HG03095 (cell line): ENCODE results near the gene C1QTNF5.
A peak's percentile ranks its signal among the peaks of the same experiment; 100 is the strongest.

Experiments
- ATAC-seq: cut with Tn5 transposase; IDR thresholded peaks from one replicate; pipeline ENCODE4 v1.9.1; 2021; ENCODE audit warnings: moderate library complexity; ENCODE audit not compliant: unreplicated experiment

The C1QTNF5 gene

DNA sequence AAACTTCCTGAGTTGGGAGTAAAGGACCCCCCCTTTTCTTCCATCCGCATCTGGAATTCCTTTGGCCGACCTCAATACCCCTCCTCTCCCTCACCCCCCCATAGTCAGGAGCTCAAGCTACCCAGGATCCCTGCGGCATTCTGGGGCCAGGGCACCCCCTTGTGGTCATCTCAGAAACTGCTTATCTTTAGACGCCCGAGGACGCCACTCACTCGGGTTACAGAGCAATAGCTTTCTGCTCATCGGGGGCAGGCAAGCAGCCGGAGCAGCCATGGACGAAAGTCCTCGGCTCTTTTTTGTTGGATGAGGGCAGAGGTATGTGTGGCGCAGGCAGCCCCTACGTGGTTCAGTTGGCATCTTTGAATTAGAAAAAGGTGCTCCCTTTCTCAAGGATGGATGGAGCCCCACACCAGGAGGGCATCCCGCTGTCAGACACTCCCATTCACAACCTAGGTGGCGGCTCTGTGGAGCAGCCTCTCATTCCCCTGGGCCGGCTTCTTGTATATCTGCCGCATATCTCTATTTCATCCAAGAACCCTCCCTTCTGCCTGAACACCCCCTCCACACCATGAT is 2.3 kb downstream of the C1QTNF5 start:
- ATAC-seq: no peak

DNA sequence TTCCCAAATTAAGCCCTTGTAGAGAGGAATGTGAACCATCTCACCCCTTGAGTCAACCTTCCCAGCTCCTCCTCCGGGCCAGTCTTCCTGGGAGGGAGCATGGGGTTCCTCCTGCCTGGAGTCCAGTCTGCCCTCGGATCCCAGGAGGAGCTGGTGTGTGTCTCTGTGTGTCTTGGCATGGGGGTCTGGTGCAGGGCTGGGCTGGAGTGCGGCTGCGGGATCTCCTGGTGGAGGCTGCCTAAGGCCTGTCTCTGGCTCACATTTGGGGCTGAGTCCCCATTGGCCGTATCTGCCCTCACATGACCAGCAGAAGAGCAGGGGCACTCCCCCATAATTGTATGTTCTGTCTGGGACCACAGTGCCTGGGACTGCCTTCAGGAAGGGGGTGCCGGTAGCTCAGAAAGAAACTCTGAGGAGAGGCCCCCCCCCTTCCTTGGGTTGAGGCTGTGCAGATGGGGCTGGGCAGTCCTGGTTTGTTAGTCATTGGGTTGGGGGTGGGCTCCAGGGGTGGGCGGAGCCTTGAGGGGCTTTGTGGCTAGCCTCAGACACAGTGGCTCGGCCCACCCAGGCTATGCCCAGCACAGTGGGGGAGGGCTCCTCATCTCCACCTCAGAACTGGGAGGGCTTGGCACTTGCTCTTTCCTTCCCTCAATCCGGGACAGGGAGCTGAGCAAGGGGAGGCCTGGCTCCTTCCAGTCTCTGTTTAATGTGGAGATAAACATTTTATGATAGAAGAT is 2.9 kb downstream of the C1QTNF5 start:
- ATAC-seq: no peak

DNA sequence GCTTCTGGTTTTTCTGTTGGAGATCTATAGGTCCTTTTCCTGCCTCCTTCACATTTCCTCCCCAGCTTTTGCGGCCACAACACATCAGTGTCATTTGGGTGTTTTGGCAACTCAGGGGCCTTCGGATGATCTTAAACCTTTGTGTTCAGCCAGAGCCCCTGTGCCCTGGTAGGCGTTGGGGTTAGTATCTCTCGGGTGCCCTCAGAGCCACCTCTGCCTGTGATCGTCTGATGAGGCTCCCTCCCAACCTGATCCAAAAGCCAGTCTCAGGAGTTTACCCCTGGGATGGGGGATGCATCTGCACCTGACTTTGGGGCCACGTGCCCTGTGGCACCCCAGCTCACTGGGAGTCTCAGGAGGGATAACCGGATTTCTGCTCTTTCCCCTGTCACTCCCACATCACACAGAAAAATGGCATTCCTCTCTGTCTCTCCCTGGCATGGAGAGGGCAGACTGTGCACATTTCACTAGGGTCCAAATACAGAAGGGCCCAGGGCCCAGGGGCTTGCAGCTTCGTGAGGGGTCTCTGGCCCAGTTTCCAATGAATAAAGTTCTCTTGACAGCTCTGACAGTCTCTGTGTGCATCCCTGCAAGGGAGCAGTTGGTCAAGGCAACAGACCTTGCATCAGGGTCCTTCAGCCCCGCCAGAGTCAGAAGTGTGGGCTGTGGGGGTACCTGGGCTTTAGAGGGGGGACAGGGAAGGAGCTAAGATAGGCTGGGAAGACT is 3.8 kb downstream of the C1QTNF5 start:
- ATAC-seq: no peak

- no peak for ATAC-seq
Observed at GRCh38 chr11:119335655-119336543, 4.8 kb downstream of the C1QTNF5 start.

GRCh38 chr11:119335091-119335654 is 5.5 kb downstream of the C1QTNF5 start:
- ATAC-seq: no peak

DNA sequence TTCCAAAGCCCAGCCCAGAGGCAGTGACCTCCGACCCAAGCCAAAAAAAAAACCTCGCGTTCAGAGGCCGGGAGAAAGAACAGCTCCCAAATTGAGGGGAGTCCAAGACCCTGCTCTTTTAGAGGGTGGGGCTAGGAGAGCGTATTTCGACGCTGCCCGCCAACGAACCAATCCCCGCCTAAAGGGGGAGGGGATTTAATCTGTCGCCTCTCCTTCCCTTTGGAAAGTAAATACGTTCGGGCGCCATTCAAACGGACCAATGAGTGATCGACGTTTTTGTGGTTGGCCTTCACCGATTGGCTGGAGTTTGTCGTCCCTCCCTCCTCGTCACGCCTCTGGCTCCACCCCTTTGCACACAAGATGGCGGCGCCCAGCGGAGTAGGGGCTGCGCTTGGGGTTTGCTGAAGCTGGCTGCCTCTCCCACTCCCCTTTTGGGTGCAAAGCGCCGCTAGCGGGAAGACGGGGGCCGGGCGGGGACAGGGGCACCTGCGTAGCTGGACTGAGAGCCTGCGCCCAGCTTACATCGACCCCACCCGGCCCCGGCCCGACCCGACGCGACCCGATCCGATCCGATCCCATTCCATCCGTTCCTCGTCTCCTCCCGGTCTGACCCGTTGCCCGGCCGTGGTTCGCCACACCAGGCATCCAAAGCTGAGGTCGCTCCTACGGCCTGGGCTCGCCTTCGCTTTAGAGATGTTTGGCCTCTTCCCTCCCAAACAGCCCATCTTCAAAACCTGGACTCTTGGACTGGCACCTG is 6.3 kb downstream of the C1QTNF5 start, which contains the start of gene RNF26:
TSS of gene RNF26 (plus strand) at position 354 of the 757 bp plus-strand sequence. CDS start 596 bp downstream, outside the sequence.
- ATAC-seq: peak; percentile 92

DNA sequence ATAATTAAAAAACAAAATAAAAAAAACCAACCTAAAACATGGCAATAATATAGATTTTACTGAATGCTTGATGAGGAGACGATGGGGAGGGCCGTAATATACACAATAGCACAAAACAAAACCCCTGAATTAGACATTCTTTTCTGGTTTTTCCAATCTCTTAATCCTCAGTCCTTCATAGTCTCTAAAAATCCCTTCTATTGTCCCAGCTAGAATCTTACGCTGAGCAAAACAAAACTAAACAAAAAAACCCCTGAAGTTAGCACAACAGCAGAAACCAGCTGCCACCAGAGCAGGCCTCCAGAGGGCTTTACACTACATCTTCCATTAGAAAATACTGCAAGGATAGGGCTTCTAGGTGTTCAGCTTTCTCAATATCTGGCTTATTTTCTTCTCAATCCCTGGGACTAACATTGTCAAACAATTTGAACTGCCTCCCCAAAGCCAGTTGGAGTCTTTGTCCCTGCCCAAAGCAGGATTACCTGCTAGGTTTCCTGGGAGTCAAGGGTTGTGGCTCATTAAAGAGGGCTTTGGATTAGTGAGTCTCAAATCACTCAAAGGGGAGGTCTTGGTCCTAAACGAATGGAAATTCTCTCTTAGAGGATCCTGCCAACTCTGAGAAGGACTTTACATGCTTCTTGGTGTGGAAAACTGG is 8.4 kb downstream of the C1QTNF5 start:
- ATAC-seq: no peak

DNA sequence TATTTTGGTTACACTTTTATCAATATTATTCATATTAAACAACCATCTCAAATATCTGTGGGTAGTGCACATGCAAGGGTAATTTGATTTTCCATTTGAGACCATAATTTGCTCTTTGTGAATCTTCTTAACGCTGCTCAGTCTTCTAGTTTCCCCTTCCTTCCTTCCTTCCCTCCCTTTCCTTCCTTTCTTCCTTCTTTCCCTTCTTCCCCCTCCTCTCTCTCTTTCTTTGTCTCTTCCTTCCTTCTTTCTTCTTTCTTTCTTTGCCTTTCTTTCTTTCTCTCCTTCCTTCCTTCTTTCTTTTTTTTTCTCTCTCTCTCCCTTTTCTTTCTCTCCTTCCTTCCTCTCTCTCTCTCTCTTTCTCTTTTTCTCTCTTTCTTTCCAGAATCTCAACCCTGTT is 10.4 kb downstream of the C1QTNF5 start:
- ATAC-seq: no peak

- ATAC-seq: no peak
Observed at GRCh38 chr11:119329320-119329719, 11.4 kb downstream of the C1QTNF5 start.

DNA sequence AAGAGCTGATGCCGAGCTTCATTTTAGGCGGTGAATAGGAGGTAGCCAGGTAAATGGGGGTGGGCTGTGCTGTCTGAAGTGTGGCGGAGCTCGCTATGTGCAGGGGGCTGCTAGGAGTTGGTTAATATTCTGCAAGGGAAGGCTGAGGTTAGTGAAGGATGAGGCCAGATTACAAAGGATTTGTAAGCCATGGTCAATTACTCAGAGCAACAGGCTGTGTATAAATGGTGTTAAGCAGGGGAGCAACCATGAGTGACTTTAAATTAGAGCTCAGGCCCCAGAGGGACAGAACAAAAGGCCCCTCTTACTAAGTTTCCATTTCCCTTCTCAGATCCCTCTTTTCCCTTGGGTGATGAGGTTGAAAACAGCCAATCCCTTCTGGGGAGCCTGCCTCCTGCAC is 16.5 kb downstream of the C1QTNF5 start:
- ATAC-seq: no peak

DNA sequence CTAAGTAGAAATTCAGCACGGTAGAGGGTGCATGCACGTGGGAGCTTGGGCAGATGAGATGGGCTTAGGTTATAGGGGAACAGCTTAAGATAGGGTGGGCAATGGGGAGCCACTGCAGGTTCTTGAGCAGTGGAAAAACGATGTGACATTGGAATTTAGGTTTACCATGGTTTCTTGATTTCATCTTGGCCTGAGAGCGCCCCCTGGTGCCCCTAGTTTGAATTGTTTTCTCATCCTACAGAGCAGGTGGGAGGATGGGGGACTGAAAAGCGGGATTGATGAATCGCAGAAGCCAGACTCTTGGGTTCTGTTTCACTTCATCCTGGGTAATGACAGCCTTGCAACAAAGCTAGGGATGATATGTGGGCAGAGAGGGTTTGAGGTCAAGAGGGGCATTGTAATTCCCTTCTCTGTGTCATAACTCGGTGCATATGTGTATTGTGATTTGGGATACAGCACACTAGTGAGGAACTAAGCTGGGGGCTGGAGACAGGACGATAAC is 17.1 kb downstream of the C1QTNF5 start:
- no peak for ATAC-seq

DNA sequence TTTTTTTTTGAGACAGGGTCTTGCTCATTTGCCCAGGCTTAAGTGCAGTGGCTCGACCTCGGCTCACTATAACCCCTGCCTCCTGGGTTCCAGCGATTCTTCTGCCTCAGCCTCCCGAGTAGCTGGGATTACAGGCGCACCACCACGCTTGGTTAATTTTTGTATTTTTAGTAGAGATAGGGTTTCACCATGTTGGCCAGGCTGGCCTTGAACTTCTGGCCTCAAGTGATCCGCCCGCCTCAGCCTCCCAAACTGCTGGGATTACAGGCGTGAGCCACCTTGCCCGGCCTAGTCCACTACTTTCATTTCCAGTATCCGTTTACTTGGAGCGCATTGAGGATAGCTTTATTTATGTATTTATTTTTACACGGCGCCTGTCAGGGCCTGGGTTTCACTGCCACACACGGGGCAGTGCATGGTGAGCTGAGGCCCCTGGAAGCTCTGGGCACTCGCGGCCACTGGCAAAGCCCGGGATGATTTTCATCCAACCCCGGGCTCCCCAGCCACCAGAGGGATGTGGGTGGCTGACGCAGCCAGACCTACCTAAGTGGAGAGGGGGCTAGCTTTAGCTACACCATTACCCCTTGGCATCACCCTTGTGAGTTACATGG is 17.7 kb downstream of the C1QTNF5 start:
- no peak for ATAC-seq

DNA sequence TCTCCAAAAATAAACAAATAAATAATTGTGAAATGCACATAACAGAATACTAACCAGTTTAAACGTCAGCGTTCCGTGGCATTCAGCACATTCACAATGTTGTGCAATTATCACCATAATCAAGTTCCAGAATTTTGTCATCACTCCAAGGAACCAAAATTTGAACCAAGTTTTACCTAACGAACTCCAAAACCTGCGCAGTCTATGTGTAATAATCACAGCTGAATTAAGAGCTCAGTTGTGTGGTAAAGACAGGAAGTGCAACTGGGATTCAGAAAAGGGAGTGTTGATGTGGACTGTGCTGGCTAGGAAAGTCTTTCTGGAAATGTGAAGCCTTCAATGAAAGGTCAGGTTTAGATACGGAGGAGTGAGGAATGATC is 18.3 kb downstream of the C1QTNF5 start:
- ATAC-seq: no peak

- ATAC-seq: no peak
Observed at GRCh38 chr11:119320776-119321524, 19.7 kb downstream of the C1QTNF5 start.

GRCh38 chr11:119320240-119320775 is 20.4 kb downstream of the C1QTNF5 start:
- ATAC-seq: no peak

DNA sequence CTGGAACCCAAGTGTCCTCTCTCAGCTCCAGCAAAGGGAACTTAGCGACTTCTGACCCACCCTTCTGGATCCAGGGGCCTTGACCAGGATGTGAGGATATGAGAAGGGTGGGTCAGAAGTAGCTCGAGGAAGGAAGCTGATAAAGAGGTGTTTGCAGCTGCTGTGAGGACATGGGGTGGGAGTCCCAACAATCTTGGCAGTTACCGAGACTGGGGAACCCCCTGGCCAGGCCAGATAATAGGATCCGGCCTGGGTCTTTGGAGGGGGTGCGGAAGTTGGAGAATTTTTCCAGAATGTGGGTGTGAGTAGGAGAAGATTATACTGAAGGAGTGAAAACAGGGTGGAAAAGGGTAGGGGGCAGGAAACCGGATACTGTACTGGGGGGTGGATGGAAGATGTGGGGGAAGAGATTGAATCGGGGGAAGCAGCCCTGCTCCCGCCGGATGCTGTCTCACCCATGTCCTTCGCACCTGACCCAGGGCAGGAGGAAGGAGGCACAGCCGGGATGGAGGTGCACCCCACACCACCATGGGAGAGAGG is 20.9 kb downstream of the C1QTNF5 start:
- ATAC-seq: no peak

GRCh38 chr11:119319136-119319699 is 21.5 kb downstream of the C1QTNF5 start:
- ATAC-seq: no peak
